GM18858 (cell line): ENCODE data around the gene RIT2.

Experiments used
- ATAC-seq: cut with Tn5 transposase; IDR thresholded peaks from one replicate; pipeline ENCODE4 v1.9.1; 2021; ENCODE audit not compliant: unreplicated experiment

Gene RIT2

DNA sequence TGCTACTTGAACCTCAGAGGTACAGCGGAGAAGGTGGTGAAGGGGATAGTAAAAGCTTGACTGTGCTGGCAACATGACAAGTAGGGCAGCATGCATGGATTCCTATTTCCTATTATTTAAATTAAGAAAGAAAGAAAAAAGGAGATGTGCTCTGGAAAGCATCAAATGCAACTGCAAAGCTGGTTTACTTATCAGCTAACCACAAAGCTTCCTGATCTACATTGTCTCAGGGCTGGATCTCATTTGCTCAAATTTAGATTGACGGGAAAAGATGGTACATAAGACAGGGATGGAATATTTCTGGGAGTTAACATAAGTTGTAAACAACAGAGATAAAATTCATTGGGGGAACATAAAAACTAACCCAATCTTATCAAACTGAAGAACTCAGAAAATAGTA is 178.0 kb downstream of the RIT2 start:
- ATAC-seq: no peak

DNA sequence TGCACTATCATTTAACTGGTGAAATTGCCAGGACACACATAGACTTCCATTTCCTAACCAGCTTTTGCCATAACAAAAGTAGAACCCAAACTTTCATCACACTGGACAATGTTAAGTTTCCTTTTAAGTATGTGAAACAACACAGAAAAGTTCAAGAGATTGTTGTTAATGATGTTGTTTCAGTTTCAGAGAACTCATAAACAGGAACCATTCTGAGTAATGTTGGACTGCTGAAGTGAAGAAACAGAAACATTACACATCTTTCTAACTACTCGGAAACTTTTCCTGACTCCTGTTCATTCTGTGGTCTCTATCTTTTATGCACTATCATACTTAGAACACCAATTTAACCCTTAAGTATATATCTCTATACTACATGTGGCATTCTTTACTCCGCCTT is 179.2 kb downstream of the RIT2 start:
- ATAC-seq: peak; percentile 94

DNA sequence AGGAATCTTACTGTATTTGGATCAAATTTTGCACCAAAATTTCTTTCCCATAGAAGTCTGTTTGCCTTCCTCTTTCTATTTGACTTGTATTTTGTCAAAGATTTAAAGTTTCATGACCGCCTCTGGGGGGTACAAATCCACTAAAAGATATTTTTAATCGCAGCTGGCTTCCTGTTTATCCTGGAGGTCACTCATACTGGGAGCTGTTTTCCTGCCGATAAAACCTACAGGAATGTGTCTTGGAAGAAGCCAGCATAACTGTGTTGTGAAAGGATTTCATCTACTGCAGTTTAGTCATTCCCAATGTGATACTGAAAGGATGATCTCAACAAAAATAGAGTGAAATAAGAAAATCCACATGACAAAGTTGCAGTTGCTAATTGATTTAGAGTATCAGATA is 184.0 kb downstream of the RIT2 start:
- ATAC-seq: no peak

DNA sequence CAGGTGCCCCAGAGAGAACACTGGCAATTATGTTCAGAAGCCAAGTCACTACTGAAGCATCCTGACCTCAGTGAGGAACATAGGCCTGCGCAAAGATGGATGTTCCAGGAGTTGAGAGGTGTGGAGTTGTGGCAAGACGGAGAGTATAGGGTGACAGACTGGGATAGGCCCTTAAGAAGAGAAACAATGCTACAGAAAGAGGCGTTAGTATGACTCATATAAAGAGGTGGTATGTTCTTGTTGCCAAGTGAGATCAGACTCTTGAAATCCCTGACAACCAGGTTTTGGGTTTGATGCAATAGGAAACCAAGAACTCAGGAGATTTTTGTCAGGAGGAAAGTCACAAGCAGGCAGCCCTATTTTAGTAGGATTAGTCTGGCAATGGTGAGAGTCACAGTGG is 185.6 kb downstream of the RIT2 start:
- no peak for ATAC-seq

DNA sequence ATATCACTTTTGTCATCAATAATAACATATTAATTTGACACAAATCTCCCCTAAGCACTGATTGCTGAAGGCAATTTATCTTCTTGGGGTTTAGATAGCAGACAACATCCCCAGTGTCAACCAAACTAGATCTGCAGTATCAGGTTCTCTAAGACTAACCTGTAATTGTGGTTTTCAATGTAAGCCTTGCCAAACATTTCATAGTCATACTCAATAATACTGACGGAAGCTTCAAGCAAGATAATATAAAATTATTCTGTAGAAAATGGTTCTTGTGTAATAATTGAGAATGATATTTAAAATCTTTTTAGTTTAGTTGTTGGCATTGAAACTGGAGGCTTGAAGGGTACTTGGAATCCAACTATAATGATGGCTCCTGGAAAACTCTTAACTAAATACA is 186.3 kb downstream of the RIT2 start:
- no peak for ATAC-seq

DNA sequence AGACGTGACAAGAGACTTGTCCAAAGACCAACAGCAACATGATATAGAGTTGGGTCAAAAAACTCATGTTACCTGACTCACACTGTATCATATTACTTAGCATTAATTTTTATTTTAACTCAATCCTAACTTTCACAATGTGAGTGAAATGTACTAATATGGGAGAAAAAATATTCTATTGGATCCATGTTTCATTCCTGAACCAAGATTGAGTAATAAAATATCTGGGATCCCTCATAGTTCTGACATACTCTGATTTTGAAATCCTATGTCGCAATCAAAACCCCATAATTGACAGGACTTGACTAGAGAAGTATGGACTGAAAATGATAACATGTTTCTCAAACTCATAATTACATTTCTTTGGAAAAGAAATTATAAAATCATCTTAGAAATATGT is 190.4 kb downstream of the RIT2 start:
- no peak for ATAC-seq

DNA sequence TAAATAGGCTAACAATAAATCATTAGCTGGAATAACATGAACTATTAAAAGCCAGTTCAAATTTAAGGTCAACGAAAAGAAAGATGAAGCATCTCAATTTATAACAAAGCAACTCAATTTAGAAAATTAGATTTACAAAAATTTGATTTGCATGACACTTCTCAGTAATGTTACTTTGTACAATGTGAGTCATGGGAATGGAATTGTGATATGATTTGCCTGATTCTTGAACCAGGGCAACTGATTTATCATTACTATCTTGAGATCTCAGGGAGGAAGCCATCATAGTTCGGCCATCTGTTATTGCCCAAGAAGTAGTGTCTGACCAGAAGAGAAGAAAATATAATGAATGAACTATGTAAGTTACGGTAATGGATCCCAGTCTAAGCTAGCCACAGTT is 193.1 kb downstream of the RIT2 start:
- no peak for ATAC-seq

DNA sequence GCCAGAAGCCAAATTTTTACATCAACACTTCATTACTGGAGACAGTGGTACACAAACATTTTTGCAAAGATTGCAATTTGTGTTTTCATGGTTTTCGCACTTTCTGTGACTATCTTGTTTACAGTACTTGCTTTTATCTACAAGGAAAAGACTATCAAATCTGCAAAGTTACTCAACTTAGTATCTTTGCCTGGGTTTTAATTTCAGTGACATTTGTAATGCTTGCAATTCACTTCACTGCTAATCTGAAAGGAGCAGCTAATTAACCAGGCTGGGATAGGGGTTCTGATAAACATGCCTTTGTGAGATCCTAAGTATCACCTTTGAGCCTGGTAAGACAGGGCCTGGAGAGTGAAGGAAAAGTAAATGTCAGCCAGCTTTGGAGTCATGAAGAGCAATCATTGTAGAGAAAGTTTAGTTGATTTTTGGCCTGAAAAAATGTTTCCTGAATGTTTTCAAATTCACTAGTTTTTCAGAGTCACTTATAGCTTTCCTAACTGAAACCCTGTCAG is 194.2 kb downstream of the RIT2 start:
- ATAC-seq: no peak

DNA sequence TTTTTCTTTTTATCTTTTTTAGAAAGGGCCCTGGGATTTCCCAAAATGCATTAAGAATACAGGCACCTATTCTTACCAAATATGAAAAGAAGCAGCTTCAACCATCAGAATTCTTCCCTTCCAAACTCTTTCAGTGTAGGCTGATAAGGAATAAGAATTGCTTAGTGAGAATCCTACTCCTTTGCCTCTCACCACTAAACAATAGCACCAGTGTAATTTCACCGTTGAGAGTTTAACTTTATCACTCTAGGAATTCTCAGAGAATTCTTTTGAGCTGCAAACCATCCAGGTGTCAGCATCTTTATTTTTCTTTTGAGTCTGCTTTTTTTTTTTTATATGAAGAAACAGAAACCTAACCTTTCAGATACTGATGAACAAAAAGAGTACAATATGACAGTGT is 194.9 kb downstream of the RIT2 start:
- ATAC-seq: no peak

DNA sequence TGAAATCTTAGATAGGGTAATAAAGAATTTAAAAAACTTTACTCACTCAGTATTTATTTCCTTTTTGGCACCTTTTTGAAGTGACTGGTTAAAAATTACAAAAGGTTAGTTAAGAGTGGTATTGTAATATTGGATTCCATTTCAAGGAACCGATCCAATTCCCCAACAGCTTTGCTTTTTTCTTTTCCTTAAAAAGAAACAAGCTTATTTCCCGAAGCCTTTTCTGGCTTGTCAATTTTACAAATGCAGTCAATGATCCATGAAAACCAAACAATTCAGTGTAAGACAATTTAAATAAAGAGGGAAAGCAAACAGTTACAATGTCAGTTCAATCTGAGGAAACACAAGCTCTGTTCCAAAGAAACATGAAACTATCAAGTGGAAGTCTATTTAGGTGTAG is 200.2 kb downstream of the RIT2 start:
- no peak for ATAC-seq

DNA sequence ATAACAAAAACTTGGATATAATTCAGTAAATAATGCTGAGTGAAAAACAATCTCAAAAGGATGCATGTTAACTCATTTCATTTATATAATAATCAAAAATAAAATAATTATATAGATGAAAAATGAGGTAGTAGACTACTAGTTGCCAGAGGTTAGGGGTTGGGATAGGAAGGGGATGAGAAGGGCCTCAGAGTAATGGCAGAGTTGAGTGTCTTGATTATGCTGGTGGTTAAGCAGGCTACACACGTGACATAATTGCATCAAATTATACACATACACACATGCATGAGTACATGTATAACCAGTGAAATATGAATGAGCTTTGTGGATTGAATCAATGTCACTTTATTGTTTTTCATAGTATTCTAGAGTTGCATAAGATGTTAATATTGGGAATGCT is 201.0 kb downstream of the RIT2 start:
- no peak for ATAC-seq

DNA sequence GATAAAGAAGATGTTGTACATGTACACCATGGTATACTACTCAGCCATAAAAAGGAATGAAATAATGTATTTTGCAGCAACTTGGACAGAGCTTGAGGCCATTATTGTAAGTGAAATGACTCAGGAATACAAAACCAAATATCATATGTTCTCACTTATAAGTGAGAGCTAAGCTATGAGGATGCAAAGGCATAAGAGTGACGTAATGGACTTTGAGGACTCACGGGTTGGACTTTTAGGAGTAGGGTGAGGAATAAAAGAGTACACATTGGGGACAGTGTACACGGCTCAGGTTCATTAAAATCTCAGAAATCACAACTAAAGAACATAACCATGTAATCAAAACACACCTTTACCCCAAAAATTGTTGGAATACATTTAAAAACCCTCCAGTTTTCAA is 206.4 kb downstream of the RIT2 start:
- ATAC-seq: no peak

DNA sequence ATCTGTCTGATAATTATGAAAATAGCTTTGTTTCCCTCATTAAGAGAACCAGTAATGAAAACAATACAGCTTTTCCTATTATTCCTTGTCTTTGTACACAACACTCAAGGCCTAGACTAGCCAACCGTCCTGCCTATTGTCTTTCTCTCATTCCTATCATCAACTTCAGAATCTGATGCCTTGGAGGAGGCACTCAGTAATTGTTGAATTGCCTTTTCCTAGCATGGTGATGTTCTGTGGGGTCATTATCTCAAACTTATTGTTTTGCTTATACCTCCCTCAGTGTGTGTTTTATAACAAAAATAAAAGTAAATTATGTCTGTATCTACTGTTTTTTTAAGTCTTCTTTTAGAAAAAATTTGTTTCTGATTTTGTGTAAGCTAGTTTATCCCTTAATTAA is 208.7 kb downstream of the RIT2 start:
- ATAC-seq: no peak

DNA sequence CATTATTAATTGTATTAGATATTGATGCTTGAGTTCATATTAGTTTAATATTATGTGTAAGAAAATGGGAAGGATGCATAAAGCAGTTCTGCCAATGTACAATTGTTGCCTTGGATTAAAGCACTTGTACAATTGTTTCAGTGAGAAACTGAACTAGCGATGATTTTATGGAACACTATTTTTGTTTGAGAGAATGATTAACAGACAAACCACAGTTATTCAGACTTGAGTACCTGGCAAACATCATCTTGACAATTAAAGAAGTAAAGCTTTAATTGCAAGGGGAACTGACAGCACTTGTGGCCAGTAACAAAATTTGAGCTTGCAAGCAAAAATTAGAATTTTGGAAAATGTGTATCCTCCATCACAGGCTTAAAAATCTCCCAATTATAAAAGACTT is 214.3 kb downstream of the RIT2 start:
- ATAC-seq: no peak

DNA sequence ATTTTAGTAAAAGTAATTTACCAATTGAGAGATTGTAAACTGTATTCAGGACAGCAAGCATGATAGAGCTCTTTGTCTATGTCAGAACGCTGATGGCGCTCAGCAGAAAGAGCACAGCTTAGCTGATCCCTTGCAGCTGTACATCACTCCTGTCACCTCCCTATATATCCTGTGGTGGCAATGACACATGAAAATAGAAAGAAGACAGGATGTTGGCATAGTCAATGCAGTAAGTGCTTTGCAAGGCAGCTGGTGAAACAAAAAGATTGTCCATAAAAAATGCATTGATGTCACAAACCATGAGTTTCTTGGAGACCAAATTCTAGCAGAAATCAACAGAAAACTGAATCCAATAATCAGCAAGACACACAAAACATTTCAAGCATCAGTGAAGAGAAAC is 221.5 kb downstream of the RIT2 start:
- ATAC-seq: no peak

DNA sequence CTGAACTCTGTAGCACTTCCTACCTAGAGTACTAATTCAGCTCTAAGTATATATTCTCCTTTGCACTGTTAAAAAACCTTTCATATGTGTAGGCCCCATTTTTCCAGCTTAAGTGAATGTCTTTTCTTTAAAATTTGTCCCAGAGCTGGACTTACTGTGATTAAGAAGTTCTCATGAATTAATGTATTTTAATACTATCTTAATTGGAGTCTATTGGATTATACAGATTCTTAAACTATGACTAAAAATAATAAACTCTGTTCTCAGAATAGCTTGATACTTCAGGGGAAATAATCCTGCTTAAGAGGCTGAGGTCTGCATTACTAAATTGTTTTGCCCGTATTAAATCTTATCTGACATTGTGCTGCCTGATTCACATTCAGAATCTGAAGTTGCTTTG is 223.3 kb downstream of the RIT2 start:
- no peak for ATAC-seq

DNA sequence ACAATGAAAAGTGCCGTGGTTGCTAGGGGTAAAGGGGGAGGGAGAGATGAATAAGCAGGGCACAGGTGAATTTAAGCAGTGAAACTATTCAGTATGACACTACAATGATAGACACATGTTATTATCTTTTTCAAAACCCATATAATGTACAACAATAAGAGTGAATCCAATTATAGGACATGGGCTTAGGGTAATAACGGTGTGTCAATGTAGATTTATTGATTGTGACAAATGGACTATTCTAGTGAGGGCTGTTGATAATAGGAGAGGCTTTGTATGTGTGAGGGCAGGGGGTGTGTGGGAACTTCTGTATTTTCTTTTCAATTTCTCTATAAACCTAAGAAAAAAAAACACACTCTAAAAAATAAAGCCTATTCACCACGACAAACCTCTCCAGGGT is 223.8 kb downstream of the RIT2 start:
- no peak for ATAC-seq

DNA sequence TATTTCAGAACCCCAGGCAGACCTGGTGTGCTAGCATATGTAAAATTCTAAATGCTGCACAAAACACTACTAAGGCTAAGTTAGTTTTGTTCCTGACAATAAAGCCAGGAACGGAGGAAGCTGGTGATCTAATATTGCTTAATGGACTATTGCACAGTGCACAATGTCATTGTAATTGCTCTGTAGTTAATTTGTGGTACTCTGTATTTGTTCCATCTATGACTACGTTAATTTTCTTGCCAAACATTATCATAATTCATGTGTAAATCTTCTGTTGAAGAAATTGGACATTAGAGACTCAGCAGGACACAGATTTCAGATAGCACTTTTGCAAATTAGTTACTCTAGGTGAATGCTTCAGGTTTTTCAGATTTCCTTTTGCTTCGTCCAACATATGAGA is 232.3 kb downstream of the RIT2 start:
- no peak for ATAC-seq

DNA sequence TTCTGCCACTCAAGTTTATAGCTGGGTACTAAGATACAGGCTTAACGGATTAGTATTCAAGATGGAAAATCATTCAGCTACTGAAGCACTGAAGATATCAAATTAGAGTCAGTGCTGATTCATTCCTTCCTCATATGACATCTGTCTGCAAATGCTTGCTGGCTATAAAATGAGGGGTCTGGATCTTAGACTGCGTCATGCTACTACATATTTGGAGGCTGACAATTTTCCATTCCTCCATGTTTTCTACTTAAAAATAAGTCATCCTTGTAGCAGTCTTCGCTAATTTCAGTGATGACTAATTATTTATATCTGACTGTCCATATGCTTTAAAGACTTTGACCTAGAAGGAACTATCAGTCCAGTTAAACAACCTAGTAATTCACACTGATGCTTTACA is 233.4 kb downstream of the RIT2 start:
- ATAC-seq: no peak

DNA sequence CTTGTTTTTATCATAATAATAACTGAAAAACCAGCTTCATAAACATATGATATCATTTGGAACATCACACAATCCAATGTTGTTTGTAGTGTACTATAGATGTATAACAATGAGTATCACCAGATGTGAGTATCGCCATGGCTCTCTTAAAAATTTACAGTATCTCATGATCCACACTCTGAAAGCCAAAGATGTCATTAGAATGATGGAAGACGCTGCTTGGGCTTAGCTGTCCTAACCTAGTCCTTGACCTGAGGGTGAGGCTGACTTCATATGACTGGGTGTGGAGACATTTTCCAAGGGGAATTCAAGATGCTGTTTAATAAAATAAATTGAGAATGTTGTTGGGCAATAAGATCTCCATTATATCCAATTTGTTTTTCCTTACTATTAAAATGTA is 242.6 kb downstream of the RIT2 start:
- no peak for ATAC-seq

DNA sequence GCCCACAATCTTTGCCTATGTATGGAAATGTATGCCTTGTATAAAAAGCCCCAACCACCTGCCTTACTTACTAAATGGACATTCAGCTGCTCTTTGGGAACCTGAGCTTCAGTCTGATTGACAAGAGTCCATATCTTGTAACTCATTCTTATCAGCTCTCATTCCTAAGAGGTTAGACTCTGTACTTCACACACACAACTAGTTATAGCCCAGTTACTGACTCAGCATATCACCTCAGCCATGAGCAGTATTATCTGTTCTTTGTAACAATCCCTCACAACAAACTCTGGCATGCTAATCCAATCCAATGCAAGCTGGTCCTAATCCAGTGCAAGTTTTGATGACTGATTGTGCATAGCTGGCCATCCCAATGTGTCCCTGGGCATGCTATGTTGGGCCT is 250.6 kb downstream of the RIT2 start:
- ATAC-seq: no peak

DNA sequence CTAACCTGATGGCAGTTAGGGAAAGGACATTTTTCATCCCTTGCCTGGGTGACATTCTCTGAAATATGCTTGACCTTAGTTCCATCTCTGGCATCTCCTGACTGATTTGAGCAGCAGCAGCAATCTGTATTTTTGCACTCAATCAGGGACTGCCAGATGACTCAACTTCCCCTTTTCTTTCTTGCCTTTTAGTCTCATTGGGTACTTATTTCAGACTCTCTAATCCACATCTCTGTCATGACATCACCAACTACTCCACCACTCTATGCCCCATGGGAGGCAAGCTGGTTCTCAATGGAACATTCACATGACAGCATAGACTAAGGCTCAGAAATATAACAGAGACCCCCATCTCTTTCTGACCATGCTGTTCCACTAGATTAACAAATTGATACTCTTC is 254.2 kb downstream of the RIT2 start:
- ATAC-seq: no peak

DNA sequence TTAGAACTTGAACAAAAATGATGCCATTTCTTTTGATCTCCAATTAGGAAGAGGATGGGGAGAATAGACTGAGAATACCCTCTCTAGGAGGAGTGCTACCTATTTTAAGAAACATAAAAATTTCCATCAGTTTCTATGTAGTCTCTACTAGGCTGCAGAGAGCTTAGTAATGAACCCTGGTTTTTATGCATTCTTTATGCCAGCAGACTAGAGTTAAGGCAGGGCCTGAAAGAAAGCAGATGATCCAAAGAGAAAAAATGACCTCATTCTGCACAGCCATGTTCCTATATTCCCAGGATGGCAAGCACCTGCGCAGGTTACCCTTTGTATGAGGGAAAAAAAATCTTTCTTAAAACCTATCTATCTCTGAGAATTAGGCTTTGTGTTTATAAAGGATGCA is 254.9 kb downstream of the RIT2 start:
- no peak for ATAC-seq

DNA sequence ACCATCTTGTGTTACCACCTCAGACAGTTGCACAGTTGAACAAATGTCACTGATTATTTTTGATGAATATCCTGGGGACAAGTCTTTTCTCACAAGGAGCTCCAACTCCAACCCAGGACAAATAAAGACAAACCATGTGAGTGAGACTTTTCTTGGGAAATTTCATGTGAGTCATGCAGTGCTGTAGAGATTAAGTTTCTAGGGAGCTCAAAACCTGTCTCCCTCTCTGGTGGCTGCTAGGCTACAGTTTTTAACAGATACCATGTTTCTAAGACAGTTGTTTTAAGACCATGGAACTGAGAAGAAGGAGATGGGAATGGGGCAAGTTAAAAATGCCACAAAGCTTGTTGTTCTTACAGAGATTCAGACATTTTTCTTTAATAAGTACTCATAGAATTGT is 255.5 kb downstream of the RIT2 start:
- ATAC-seq: no peak
